Chondrocyte (in vitro differentiated cells): Measurements from ENCODE around the gene KCNQ5. TPM values are rescaled to one million over a fixed set of nuclear protein-coding genes. Genes with fewer than 3 reads are reported as not detected.

Source experiments
- DNase-seq: peaks from one replicate; pipeline ENCODE4 v3.0.0; 2021; ENCODE audit warnings: mixed read lengths, low spot score
- H3K27ac Mint-ChIP-seq: one replicate; pipeline ENCODE4 v1.8.0; 2021; ENCODE audit warnings: mild to moderate bottlenecking, moderate library complexity, mixed read lengths; ENCODE audit not compliant: unreplicated experiment
- H3K27me3 Mint-ChIP-seq: 2 replicates; pipeline ENCODE4 v1.8.0; 2021; ENCODE audit warnings: low read depth, mixed read lengths
- H3K36me3 Mint-ChIP-seq: 2 replicates; pipeline ENCODE4 v1.8.0; 2021; ENCODE audit warnings: low read depth, mixed read lengths
- H3K4me1 Mint-ChIP-seq: 2 replicates; pipeline ENCODE4 v1.8.0; 2021; ENCODE audit warnings: low read depth, mild to moderate bottlenecking, mixed read lengths
- H3K4me3 Mint-ChIP-seq: one replicate; pipeline ENCODE4 v1.8.0; 2021; ENCODE audit warnings: mild to moderate bottlenecking, moderate library complexity, mixed read lengths; ENCODE audit not compliant: unreplicated experiment
- H3K9me3 Mint-ChIP-seq: 2 replicates; pipeline ENCODE4 v1.8.0; 2021; ENCODE audit warnings: low read depth, mixed read lengths
- CTCF ChIP-seq: fragments of 200-600 bp; sonication (generic); IDR thresholded peaks from 2 replicates; pipeline ENCODE4 v1.5.0; 2021; ENCODE audit warnings: antibody characterized with exemption, mild to moderate bottlenecking, moderate library complexity
- total RNA-seq: library from RNA; stranded (reverse); gene quantifications from 3 replicates; pipeline ENCODE4 v1.2.1, GENCODE V29; 2021

Gene KCNQ5
- total RNA-seq, 1 donor from 2014 or later: 4.1 TPM

- H3K4me3 Mint-ChIP-seq: no peak overlapping the region
- no peaks in the 10 kb centered on the region for H3K27me3 Mint-ChIP-seq
- no peak for TF ChIP-seq CTCF
- no peaks in the 10 kb centered on the region for H3K36me3 Mint-ChIP-seq
- H3K27ac Mint-ChIP-seq: no peak overlapping the region
- no peaks in the 10 kb centered on the region for H3K9me3 Mint-ChIP-seq
- peaks cover 26% of the 10 kb centered on the region for H3K4me1 Mint-ChIP-seq
- no peak for DNase-seq
These were observed 190.1 kb downstream of the KCNQ5 start for GRCh38 chr6:72811971-72812421.

- no peak overlapping the region for H3K27ac Mint-ChIP-seq
These were observed 192.1 kb downstream of the KCNQ5 start for GRCh38 chr6:72813807-72814596.

GRCh38 chr6:72816022-72816421 lies 194.2 kb downstream of the KCNQ5 start:
- no peak overlapping the region for H3K4me3 Mint-ChIP-seq
- DNase-seq: no peak
- H3K27ac Mint-ChIP-seq: no peak overlapping the region
- H3K36me3 Mint-ChIP-seq: no peaks in the 10 kb centered on the region
- TF ChIP-seq CTCF: no peak
- H3K27me3 Mint-ChIP-seq: no peaks in the 10 kb centered on the region
- H3K9me3 Mint-ChIP-seq: no peaks in the 10 kb centered on the region
- peaks cover 11% of the 10 kb centered on the region for H3K4me1 Mint-ChIP-seq

More at GRCh38 chr6:72813807-72814596, 192.1 kb downstream of the KCNQ5 start:
- H3K27me3 Mint-ChIP-seq: no peaks in the 10 kb centered on the region
- H3K9me3 Mint-ChIP-seq: no peaks in the 10 kb centered on the region
- TF ChIP-seq CTCF: no peak
- H3K36me3 Mint-ChIP-seq: no peaks in the 10 kb centered on the region
- DNase-seq: no peak
- H3K4me1 Mint-ChIP-seq: peaks cover 26% of the 10 kb centered on the region
- no peak overlapping the region for H3K4me3 Mint-ChIP-seq

GRCh38 chr6:72817208-72817607 lies 195.3 kb downstream of the KCNQ5 start:
- Mint-ChIP-seq H3K4me1 (peaks cover 3% of the 10 kb centered on the region), H3K9me3 (no peaks in the 10 kb centered on the region), H3K27me3 (no peaks in the 10 kb centered on the region), H3K4me3 (no peak overlapping the region), H3K36me3 (no peaks in the 10 kb centered on the region), H3K27ac (no peak overlapping the region)
- no peak for TF ChIP-seq CTCF
- no peak for DNase-seq

GRCh38 chr6:72819609-72820008 lies 197.7 kb downstream of the KCNQ5 start:
- no peak overlapping the region for H3K27ac Mint-ChIP-seq
- no peaks in the 10 kb centered on the region for H3K9me3 Mint-ChIP-seq
- no peak overlapping the region for H3K4me3 Mint-ChIP-seq
- no peaks in the 10 kb centered on the region for H3K36me3 Mint-ChIP-seq
- DNase-seq: no peak
- H3K27me3 Mint-ChIP-seq: no peaks in the 10 kb centered on the region
- H3K4me1 Mint-ChIP-seq: no peaks in the 10 kb centered on the region
- no peak for TF ChIP-seq CTCF
